ENCODE measurements around the gene AURKAIP1. TPM values are rescaled to one million over a fixed set of nuclear protein-coding genes. Genes with fewer than 3 reads are reported as not detected.

AURKAIP1 gene
- total RNA-seq, 1 donor from 2014 or later = 83.3 TPM

Other genes with a start within 250 kb of the AURKAIP1 start
- gene TTLL10, start 201.3 kb downstream of the AURKAIP1 start, total RNA-seq = not detected in 2 replicates
- gene TNFRSF18, start 168.6 kb downstream of the AURKAIP1 start, total RNA-seq = 0.26 and 0.51 TPM in 2 replicates
- 1.5 and 3.7 TPM in 2 replicates for gene TNFRSF4, start 161.1 kb downstream of the AURKAIP1 start, total RNA-seq
- gene SDF4, start 143.2 kb downstream of the AURKAIP1 start, total RNA-seq = 70.0 and 104 TPM in 2 replicates
- gene B3GALT6, start 143.0 kb downstream of the AURKAIP1 start, total RNA-seq = 16.8 and 32.7 TPM in 2 replicates
- gene C1QTNF12, start 128.5 kb downstream of the AURKAIP1 start, total RNA-seq = 0.25 and 0.51 TPM in 2 replicates
- gene UBE2J2, start 101.4 kb downstream of the AURKAIP1 start, total RNA-seq = 30.0 and 42.0 TPM in 2 replicates
- gene SCNN1D, start 94.8 kb downstream of the AURKAIP1 start, total RNA-seq = 0.13 and 0.38 TPM in 2 replicates
- 11.8 and 19.5 TPM in 2 replicates for gene ACAP3, start 67.3 kb downstream of the AURKAIP1 start, total RNA-seq
- gene PUSL1, start 66.6 kb downstream of the AURKAIP1 start, total RNA-seq = 9.8 and 13.5 TPM in 2 replicates
- 49.6 and 71.7 TPM in 2 replicates for gene INTS11, start 50.5 kb downstream of the AURKAIP1 start, total RNA-seq
- gene CPTP, start 50.4 kb downstream of the AURKAIP1 start, total RNA-seq = 10.8 and 22.3 TPM in 2 replicates
- under 0.01 and 0.25 TPM in 2 replicates for gene TAS1R3, start 43.9 kb downstream of the AURKAIP1 start, total RNA-seq
- gene DVL1, start 25.8 kb downstream of the AURKAIP1 start, total RNA-seq = 32.6 and 37.2 TPM in 2 replicates
- gene MXRA8, start 16.7 kb downstream of the AURKAIP1 start, total RNA-seq = 0.25 TPM in 1 of 2 replicates, not detected in the other
- 44.2 and 73.3 TPM in 2 replicates for gene CCNL2, start 24.1 kb upstream of the AURKAIP1 start, total RNA-seq
- 88.1 and 95.9 TPM in 2 replicates for gene MRPL20, start 32.1 kb upstream of the AURKAIP1 start, total RNA-seq
- gene ANKRD65, start 46.1 kb upstream of the AURKAIP1 start, total RNA-seq = 0.25 and 0.26 TPM in 2 replicates
- gene VWA1, start 60.5 kb upstream of the AURKAIP1 start, total RNA-seq = 6.9 and 7.7 TPM in 2 replicates
- gene ATAD3C, start 74.5 kb upstream of the AURKAIP1 start, total RNA-seq = 0.39 and 0.89 TPM in 2 replicates
- gene ATAD3B, start 96.6 kb upstream of the AURKAIP1 start, total RNA-seq = 13.3 and 16.6 TPM in 2 replicates
- gene ATAD3A, start 137.0 kb upstream of the AURKAIP1 start, total RNA-seq = 25.0 and 27.4 TPM in 2 replicates
- gene TMEM240, start 165.4 kb upstream of the AURKAIP1 start, total RNA-seq = 1.0 and 1.4 TPM in 2 replicates
- 48.9 and 65.9 TPM in 2 replicates for gene SSU72, start 199.7 kb upstream of the AURKAIP1 start, total RNA-seq
- 0.39 and 1.3 TPM in 2 replicates for gene FNDC10, start 224.9 kb upstream of the AURKAIP1 start, total RNA-seq
- gene MIB2, start 240.3 kb upstream of the AURKAIP1 start, total RNA-seq = 21.4 and 40.1 TPM in 2 replicates